Gastroesophageal sphincter (tissue), 4 donors: Measurements from ENCODE around the gene CXCL17. TPM values are rescaled to one million over a fixed set of nuclear protein-coding genes. Genes with fewer than 3 reads are reported as not detected.

Experiments
- ATAC-seq: fragments of 150-250 bp; one replicate; pipeline ENCODE4 v1.9.1; 2016; ENCODE audit warnings: mild to moderate bottlenecking, moderate library complexity
- H3K27ac ChIP-seq, 4 donors: fragments of 200-600 bp; sonication (generic) in 3 of 4; 1 replicate in 3 of 4; 2 replicates in 1 of 4; pipeline ENCODE4 v1.5.1; 2016 to 2019
- H3K27me3 ChIP-seq: fragments of 200-600 bp; sonication (generic); one replicate; pipeline ENCODE4 v1.5.1; 2019
- H3K36me3 ChIP-seq, 2 donors: fragments of 200-600 bp; sonication (generic); one replicate each; pipeline ENCODE4 v1.5.1; 2019; ENCODE audit warnings: control low read depth in 1 of 2
- H3K4me1 ChIP-seq, 3 donors: fragments of 200-600 bp; sonication (generic); 1 replicate in 2 of 3; 2 replicates in 1 of 3; pipeline ENCODE4 v1.5.1; 2016 to 2019; ENCODE audit warnings: control low read depth in 2 of 3
- H3K4me3 ChIP-seq, 2 donors: fragments of 200-600 bp; sonication (generic); one replicate each; pipeline ENCODE4 v1.5.1; 2019; ENCODE audit warnings: mild to moderate bottlenecking in 1 of 2, moderate library complexity in 1 of 2
- H3K9me3 ChIP-seq, 3 donors: fragments of 200-600 bp; sonication (generic); one replicate each; pipeline ENCODE4 v1.5.1; 2017 to 2019; ENCODE audit warnings: control low read depth in 2 of 3
- EP300 ChIP-seq: sonication (generic); formaldehyde crosslinking; IDR thresholded peaks from one replicate; pipeline ENCODE4 v1.6.1; 2017; ENCODE audit warnings: antibody characterized with exemption, mild to moderate bottlenecking
- POLR2A ChIP-seq, 2 donors: fragments of 450-650 bp; IDR thresholded peaks; one replicate each; pipeline ENCODE4 v1.6.1; 2017; ENCODE audit warnings: antibody characterized with exemption in 2 of 2, mild to moderate bottlenecking in 2 of 2, moderate library complexity in 1 of 2
- POLR2AphosphoS5 ChIP-seq: sonication (generic); formaldehyde crosslinking; IDR thresholded peaks from one replicate; pipeline ENCODE4 v1.6.1; 2017; ENCODE audit warnings: antibody characterized with exemption
- WGBS, 2 donors: methylation state at CpG; one replicate each; pipeline ENCODE4 v1.1.5; 2018; ENCODE audit warnings: low coverage in 1 of 2; 5-methylcytosine and 5-hydroxymethylcytosine counted together
- total RNA-seq, 4 donors: library from RNA; depleted of rRNA; stranded (reverse); fragments of >200 nt; gene quantifications; one replicate each; pipeline ENCODE4 v1.1.0, GENCODE V29; 2016
- TF ChIP-seq, protein P1 (sequence below), 4 experiments: fragments of 200-600 bp in 2 of 4; fragments of 450-650 bp in 2 of 4; sonication (generic) in 1 of 4; IDR thresholded peaks; one replicate each; pipeline ENCODE4 v1.5.1; 2017 to 2019; ENCODE audit warnings: antibody characterized with exemption in 4 of 4, mild to moderate bottlenecking in 2 of 4, moderate library complexity in 2 of 4

The CXCL17 gene
- total RNA-seq, 4 donors from 2014 or later = 6.5 TPM; not detected in 3

DNA sequence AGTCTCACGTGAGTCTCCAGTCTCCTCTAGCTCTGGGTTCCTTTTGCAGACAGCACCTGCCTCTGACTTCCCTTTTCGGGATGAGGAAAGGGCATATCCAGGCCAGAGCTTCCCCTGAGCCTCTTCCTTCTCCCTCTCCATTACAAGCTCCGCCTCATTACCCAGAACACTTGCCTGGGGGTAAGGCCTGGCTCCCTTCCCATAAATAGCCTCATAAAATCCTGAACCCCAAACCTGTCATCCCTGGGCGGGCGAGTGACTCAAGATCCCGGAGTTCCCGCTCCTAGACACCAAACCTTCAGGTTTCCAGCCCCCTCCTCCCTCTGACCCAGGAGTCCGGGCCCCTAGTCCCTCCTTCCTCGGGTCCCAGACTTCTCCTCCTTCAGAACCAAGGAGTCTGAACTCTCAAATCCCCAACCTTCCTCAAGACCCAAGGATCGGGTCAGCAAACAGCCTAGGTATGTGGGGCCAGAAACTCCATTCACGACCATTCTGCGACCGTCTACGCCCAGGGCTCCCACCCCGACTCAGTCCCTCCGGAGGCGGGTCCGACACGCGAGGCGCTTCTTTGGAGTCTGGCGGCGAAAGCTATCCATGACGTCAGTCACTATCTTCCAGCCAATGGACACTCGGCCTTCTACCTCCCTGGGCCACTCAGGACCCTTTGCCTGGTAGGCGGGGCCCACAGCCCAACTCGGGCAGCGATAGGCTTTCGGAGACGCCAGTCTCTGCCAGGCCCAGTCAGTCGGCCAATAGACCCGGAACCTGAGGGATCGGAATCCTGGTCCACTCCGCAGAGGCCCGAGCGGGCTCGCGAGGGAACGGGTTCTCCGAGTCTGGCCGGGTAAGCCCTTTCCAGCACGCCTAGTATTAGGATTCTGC, 46.1 kb downstream of the CXCL17 start:
- Histone ChIP-seq H3K27ac (peak overlapping the region; percentile 54 to 92 (median 84)), H3K36me3 (no peaks in the 10 kb centered on the region), H3K4me1 (peaks cover 0 to 29% (median 12%) of the 10 kb centered on the region in 3 donors), H3K4me3 (peak overlapping the region; percentile 40 to 55), H3K9me3 (no peaks in the 10 kb centered on the region), H3K27me3 (peaks cover 2% of the 10 kb centered on the region)
- 13 to 20% methylated on average over 5 to 9 of the region's 42 CpGs for WGBS, 2 donors
- TF ChIP-seq POLR2AphosphoS5 (peak; percentile 39), POLR2A (IDR thresholded peaks at IDR 0.05) (peak in 1 of 2 donors; percentile 55)
- TF ChIP-seq, protein P1, sequence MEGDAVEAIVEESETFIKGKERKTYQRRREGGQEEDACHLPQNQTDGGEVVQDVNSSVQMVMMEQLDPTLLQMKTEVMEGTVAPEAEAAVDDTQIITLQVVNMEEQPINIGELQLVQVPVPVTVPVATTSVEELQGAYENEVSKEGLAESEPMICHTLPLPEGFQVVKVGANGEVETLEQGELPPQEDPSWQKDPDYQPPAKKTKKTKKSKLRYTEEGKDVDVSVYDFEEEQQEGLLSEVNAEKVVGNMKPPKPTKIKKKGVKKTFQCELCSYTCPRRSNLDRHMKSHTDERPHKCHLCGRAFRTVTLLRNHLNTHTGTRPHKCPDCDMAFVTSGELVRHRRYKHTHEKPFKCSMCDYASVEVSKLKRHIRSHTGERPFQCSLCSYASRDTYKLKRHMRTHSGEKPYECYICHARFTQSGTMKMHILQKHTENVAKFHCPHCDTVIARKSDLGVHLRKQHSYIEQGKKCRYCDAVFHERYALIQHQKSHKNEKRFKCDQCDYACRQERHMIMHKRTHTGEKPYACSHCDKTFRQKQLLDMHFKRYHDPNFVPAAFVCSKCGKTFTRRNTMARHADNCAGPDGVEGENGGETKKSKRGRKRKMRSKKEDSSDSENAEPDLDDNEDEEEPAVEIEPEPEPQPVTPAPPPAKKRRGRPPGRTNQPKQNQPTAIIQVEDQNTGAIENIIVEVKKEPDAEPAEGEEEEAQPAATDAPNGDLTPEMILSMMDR (IDR thresholded peaks at IDR 0.05) = no peak
- peak; percentile 98 for ATAC-seq

DNA sequence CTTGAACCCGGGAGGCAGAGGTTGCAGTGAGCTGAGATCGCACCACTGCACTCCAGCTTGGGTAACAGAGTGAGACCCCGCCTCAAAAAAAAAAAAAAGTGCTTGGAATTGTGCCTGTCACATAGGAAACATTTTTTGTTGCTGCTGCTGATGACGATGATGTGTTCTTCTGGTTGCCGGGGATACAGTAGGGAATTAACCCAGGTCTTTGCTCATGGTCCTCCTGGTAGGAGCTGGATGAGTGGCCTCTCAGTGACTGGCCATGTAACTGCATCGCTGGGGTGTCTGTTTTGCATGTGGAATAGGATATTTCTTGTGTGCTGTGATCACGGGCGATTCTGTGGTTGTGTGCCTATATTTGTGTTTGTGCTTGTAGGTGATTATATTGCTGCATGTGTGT, 48.0 kb downstream of the CXCL17 start:
- Histone ChIP-seq H3K4me1 (peaks cover 0 to 20% (median 12%) of the 10 kb centered on the region in 3 donors), H3K27me3 (peaks cover 21% of the 10 kb centered on the region), H3K4me3 (no peak overlapping the region), H3K27ac (no peak overlapping the region), H3K9me3 (no peaks in the 10 kb centered on the region), H3K36me3 (no peaks in the 10 kb centered on the region)
- TF ChIP-seq, protein P1 (IDR thresholded peaks at IDR 0.05) = no peak
- no peak for TF ChIP-seq POLR2AphosphoS5
- TF ChIP-seq POLR2A (IDR thresholded peaks at IDR 0.05) = no peak
- TF ChIP-seq EP300 = no peak
- no peak for ATAC-seq
- 61 to 89% methylated on average over 3 to 6 of the region's 8 CpGs for WGBS, 2 donors

DNA sequence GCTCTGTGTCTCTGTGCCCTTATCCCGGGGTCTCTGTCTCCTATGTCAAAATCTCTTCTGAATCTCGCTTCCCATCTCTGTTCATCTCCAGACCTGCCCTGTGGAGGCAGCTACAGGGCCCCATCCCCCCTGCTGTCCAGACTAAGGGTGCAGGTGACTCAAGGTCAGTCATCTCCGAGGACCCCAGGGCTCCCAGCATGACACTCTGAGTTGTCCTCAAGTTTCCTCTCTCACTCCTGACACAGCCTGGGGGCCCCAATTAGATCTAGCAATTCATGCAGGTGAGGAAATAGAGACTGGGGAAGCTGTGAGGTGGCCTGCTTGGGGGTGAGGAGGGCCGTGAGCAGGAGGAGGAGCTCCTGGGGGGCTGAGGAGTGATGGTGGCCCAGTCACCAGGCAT, 50.6 kb downstream of the CXCL17 start:
- no peak for TF ChIP-seq POLR2AphosphoS5
- no peak for TF ChIP-seq POLR2A (IDR thresholded peaks at IDR 0.05)
- no peak for TF ChIP-seq EP300
- TF ChIP-seq, protein P1 (IDR thresholded peaks at IDR 0.05) = no peak
- Histone ChIP-seq H3K4me1 (peaks cover 0 to 14% (median 7%) of the 10 kb centered on the region in 3 donors), H3K36me3 (no peaks in the 10 kb centered on the region), H3K27me3 (peaks cover 47% of the 10 kb centered on the region), H3K9me3 (no peaks in the 10 kb centered on the region), H3K4me3 (no peak overlapping the region), H3K27ac (no peak overlapping the region)
- 56% methylated on average over 2 of the region's 4 CpGs; no CpG with 5 or more reads in 1 of the 2 donors for WGBS, 2 donors
- ATAC-seq = no peak

DNA sequence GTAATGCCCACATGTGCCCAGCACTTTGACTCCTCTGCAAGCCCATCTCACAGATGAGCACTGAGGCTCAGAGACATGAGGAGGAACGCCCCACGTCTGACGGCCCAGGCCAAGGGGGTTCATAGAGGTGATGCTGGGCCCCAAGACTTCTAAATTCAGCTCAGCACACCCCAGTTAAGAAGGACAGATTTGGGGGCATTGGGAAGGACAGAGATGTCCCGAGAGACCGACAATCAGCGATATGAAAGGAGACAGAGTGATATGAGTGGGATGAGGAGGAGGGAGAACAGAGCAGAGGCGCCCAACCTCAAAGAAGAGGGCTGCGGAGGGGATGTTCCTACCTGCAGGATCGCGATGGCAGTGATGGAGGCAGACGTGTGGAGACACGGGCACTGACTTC, 52.8 kb downstream of the CXCL17 start, which contains the start of gene CNFN:
Gene CNFN (minus strand): TSS at position 399 of the 400 bp plus-strand sequence. CDS start 1,260 bp downstream, outside the sequence.
- Histone ChIP-seq H3K36me3 (no peaks in the 10 kb centered on the region), H3K4me3 (no peak within 1 kb of the TSS), H3K4me1 (peaks cover 0 to 9% (median 5%) of the 10 kb centered on the region in 3 donors), H3K27me3 (peaks cover 68% of the 10 kb centered on the region), H3K27ac (no peak within 1 kb of the TSS), H3K9me3 (no peaks in the 10 kb centered on the region)
- ATAC-seq = no peak
- no peak for TF ChIP-seq EP300
- TF ChIP-seq, protein P1 (IDR thresholded peaks at IDR 0.05) = no peak
- no peak for TF ChIP-seq POLR2A (IDR thresholded peaks at IDR 0.05)
- TF ChIP-seq POLR2AphosphoS5 = no peak
- WGBS, 2 donors = 51 to 58% methylated on average over 10 to 12 of the region's 12 CpGs
